Nephron (organoid): ENCODE measurements around the gene PRPF6.

Experiments used
- H3K27ac Mint-ChIP-seq, 3 experiments: 2 replicates each; pipeline ENCODE4 v1.8.0; 2020; ENCODE audit warnings: mixed read lengths in 3 of 3, mild to moderate bottlenecking in 2 of 3, moderate library complexity in 1 of 3
- H3K27me3 Mint-ChIP-seq: 2 replicates; pipeline ENCODE4 v1.8.0; 2021; ENCODE audit warnings: low read depth, mild to moderate bottlenecking, moderate library complexity, mixed read lengths
- H3K36me3 Mint-ChIP-seq: 2 replicates; pipeline ENCODE4 v1.8.0; 2020; ENCODE audit warnings: low read depth, mixed read lengths
- H3K4me1 Mint-ChIP-seq: 2 replicates; pipeline ENCODE4 v1.8.0; 2020; ENCODE audit warnings: mixed read lengths
- H3K4me3 Mint-ChIP-seq, 3 experiments: 2 replicates each; pipeline ENCODE4 v1.8.0; 2020; ENCODE audit warnings: mild to moderate bottlenecking in 3 of 3, mixed read lengths in 3 of 3, moderate library complexity in 2 of 3
- H3K9me3 Mint-ChIP-seq: 2 replicates; pipeline ENCODE4 v1.8.0; 2020; ENCODE audit warnings: mixed read lengths
- CTCF ChIP-seq, 3 experiments: fragments of 200-600 bp; sonication (generic); IDR thresholded peaks; one replicate each; pipeline ENCODE4 v1.5.0; 2021; ENCODE audit warnings: antibody characterized with exemption in 3 of 3; ENCODE audit not compliant: unreplicated experiment in 3 of 3

PRPF6 gene

GRCh38 chr20:64071341-64072332, 90.7 kb downstream of the PRPF6 start:
- Mint-ChIP-seq H3K4me1 (no peaks in the 10 kb centered on the region), H3K27ac (no peak overlapping the region), H3K4me3 (no peak overlapping the region), H3K36me3 (no peaks in the 10 kb centered on the region), H3K27me3 (no peaks in the 10 kb centered on the region), H3K9me3 (no peaks in the 10 kb centered on the region)
- no peak for TF ChIP-seq CTCF (IDR thresholded peaks at IDR 0.05; ENCODE audit: unreplicated experiment in 3 of 3)

- Mint-ChIP-seq H3K27me3 (no peaks in the 10 kb centered on the region), H3K9me3 (no peaks in the 10 kb centered on the region), H3K4me3 (no peak overlapping the region), H3K27ac (no peak overlapping the region), H3K4me1 (no peaks in the 10 kb centered on the region), H3K36me3 (no peaks in the 10 kb centered on the region)
- TF ChIP-seq CTCF (IDR thresholded peaks at IDR 0.05; ENCODE audit: unreplicated experiment in 3 of 3), result no peak
These were observed 91.6 kb downstream of the PRPF6 start for GRCh38 chr20:64072498-64073063.

- no peak for TF ChIP-seq CTCF (IDR thresholded peaks at IDR 0.05; ENCODE audit: unreplicated experiment in 3 of 3)
- Mint-ChIP-seq H3K9me3 (no peaks in the 10 kb centered on the region), H3K4me1 (no peaks in the 10 kb centered on the region)
These were observed 92.7 kb downstream of the PRPF6 start for GRCh38 chr20:64073476-64074183.

GRCh38 chr20:64074184-64074789, 93.4 kb downstream of the PRPF6 start:
- Mint-ChIP-seq H3K9me3 (no peaks in the 10 kb centered on the region), H3K4me1 (no peaks in the 10 kb centered on the region), H3K27me3 (no peaks in the 10 kb centered on the region), H3K27ac (no peak overlapping the region), H3K36me3 (no peaks in the 10 kb centered on the region), H3K4me3 (no peak overlapping the region)
- TF ChIP-seq CTCF (IDR thresholded peaks at IDR 0.05; ENCODE audit: unreplicated experiment in 3 of 3), result no peak

More at GRCh38 chr20:64073476-64074183, 92.7 kb downstream of the PRPF6 start:
- Mint-ChIP-seq H3K27ac (no peak overlapping the region), H3K27me3 (no peaks in the 10 kb centered on the region), H3K36me3 (no peaks in the 10 kb centered on the region), H3K4me3 (no peak overlapping the region)

GRCh38 chr20:64074963-64075362, 94.0 kb downstream of the PRPF6 start:
- no peak for TF ChIP-seq CTCF (IDR thresholded peaks at IDR 0.05; ENCODE audit: unreplicated experiment in 3 of 3)
- no peak overlapping the region for H3K4me3 Mint-ChIP-seq
- H3K36me3 Mint-ChIP-seq, result no peaks in the 10 kb centered on the region
- H3K27ac Mint-ChIP-seq, result no peak overlapping the region
- H3K9me3 Mint-ChIP-seq, result no peaks in the 10 kb centered on the region
- no peaks in the 10 kb centered on the region for H3K4me1 Mint-ChIP-seq
- H3K27me3 Mint-ChIP-seq, result no peaks in the 10 kb centered on the region
